Measurements from ENCODE around the gene LARGE1. TPM values are rescaled to one million over a fixed set of nuclear protein-coding genes. Genes with fewer than 3 reads are reported as not detected.

LARGE1 gene
- total and polyA plus RNA-seq, 2 of the 8 experiments (the other 6 are each of a cell fraction or from before 2014, with no cell fraction given): 43.7 to 83.0 TPM

GRCh38 chr22:33296941-33297340 lies 623.3 kb downstream of the LARGE1 start:
- Histone ChIP-seq H4K20me1 (replicated peaks in 1 of 2; ENCODE audit: control insufficient read depth in 1 of 2, insufficient read depth in 2 of 2, low read length in 2 of 2) (no peaks in the 10 kb centered on the region), H2BK120ac (replicated peaks; ENCODE audit: low read depth, low read length) (no peak overlapping the region), H3K23ac (ENCODE audit: insufficient read length) (no peak overlapping the region), H3K4me1 (replicated peaks in 1 of 4; ENCODE audit: control insufficient read depth in 3 of 4, insufficient read depth in 4 of 4, low read length in 3 of 4) (no peaks in the 10 kb centered on the region), H2BK5ac (ENCODE audit: low read depth, low read length) (no peak overlapping the region), H3K36me3 (ENCODE audit: control insufficient read depth in 2 of 4, insufficient read depth in 4 of 4, low read length in 3 of 4) (peaks cover 0 to 4% (median 0%) of the 10 kb centered on the region in 4 experiments; a peak in 3 of 8 replicates), H4K8ac (ENCODE audit: extremely low read depth, insufficient read depth, low read length) (no peak overlapping the region), H3K14ac (ENCODE audit: insufficient read length) (no peak overlapping the region), H2BK12ac (ENCODE audit: low read depth, low read length) (no peak overlapping the region), H3K56ac (replicated peaks; ENCODE audit: insufficient read length, low read depth, low read length) (no peak overlapping the region), H3K27ac (ENCODE audit: low read depth, low read length) (no peak overlapping the region), H2BK15ac (ENCODE audit: low read length) (no peak overlapping the region), H3K79me2 (ENCODE audit: control insufficient read depth in 1 of 2, insufficient read depth in 2 of 2, low read length in 2 of 2) (no peaks in the 10 kb centered on the region), H3K9ac (replicated peaks in 1 of 4; ENCODE audit: extremely low read depth in 1 of 4, low read depth in 3 of 4, low read length in 3 of 4) (no peak overlapping the region), H2AFZ (ENCODE audit: low read length) (no peak overlapping the region), H3K23me2 (ENCODE audit: low read depth, low read length) (no peaks in the 10 kb centered on the region), H4K91ac (replicated peaks; ENCODE audit: insufficient read length, low read length) (no peak overlapping the region), H3K27me3 (replicated peaks in 1 of 4; ENCODE audit: control insufficient read depth in 3 of 4, extremely low read depth in 1 of 4, insufficient read depth in 3 of 4, low read length in 3 of 4) (no peaks in the 10 kb centered on the region), H3K4ac (replicated peaks; ENCODE audit: insufficient read length, low read depth, low read length) (no peak overlapping the region), H3K9me3 (ENCODE audit: insufficient read depth in 2 of 2, low read depth in 1 of 2, low read length in 1 of 2) (no peaks in the 10 kb centered on the region), H3K4me2 (ENCODE audit: insufficient read depth in 1 of 2, low read depth in 2 of 2, low read length in 2 of 2) (no peak overlapping the region), H2AK5ac (ENCODE audit: low read depth, low read length) (no peak overlapping the region), H3K79me1 (ENCODE audit: low read depth, low read length) (no peaks in the 10 kb centered on the region; the same call in 1 of the 2 replicates), H3K4me3 (ENCODE audit: extremely low read depth in 1 of 4, insufficient read depth in 2 of 4, low read depth in 3 of 4, low read length in 4 of 4) (no peak overlapping the region), H4K5ac (ENCODE audit: insufficient read length, low read depth, low read length) (no peak overlapping the region), H2BK20ac (ENCODE audit: low read length) (no peak overlapping the region), H3K18ac (ENCODE audit: extremely low read depth, low read length) (no peak overlapping the region)
- FAIRE-seq (no peak), DNase-seq (ENCODE audit: low read depth in 1 of 2, low spot score in 2 of 2) (no peak)
- 91% methylated on average over 3 of the region's 3 CpGs; no CpG with 5 or more reads in 1 of the 2 experiments for WGBS, 2 experiments (ENCODE audit: extremely low coverage in 1 of 2, insufficient coverage in 1 of 2, insufficient read length in 1 of 2, insufficient replicate concordance in 2 of 2, low coverage in 1 of 2, low lambda C conversion rate in 2 of 2, missing lambda C conversion rate in 1 of 2)
- ChIA-PET POLR2A (ENCODE audit: partially characterized antibody) (no interaction called here), CTCF (ENCODE audit: partially characterized antibody) (interaction anchor here (2.7 kb wide), 1 partner anchor 10 kb away, joined by 7 read pairs; no protein-coding TSS in a partner anchor)
- TF ChIP-seq GTF2F1 (IDR thresholded peaks at IDR 0.05; ENCODE audit: borderline replicate concordance, low read depth, low read length) (no peak), CEBPB (IDR thresholded peaks at IDR 0.05; ENCODE audit: low read depth, low read length) (no peak), BCL11A (IDR thresholded peaks at IDR 0.05; ENCODE audit: low read depth in 2 of 2, low read length in 2 of 2) (no peak)
